Measurements from ENCODE around the gene RFX8.

The RFX8 gene

DNA sequence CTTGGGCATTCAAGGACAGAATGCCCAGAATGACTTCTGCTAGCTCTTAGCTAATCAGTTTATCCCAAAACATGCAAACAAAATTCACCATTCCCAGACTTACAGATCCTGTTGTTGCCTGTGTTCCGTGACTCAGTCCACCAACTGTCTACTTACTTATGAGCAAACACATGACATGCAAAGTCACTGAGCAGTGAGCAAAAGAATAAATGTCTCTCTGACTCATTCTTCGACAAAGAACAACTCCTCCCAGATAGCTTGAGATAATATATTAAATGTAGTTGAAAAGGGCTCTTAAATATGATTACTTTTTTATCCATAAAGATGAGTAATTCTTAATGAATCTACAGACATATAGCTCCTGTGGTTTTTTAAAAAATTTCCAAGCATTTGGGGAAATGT lies 78.6 kb downstream of the RFX8 start:
- H3K9me3 ChIP-seq (ENCODE audit: insufficient read depth, low read depth, low read length) = no peaks in the 10 kb centered on the region
- peaks cover 21% of the 10 kb centered on the region for H3K4me1 ChIP-seq (ENCODE audit: insufficient read depth, low read length, poor library complexity, severe bottlenecking)
- H3K36me3 ChIP-seq (ENCODE audit: insufficient read depth, low read length) = no peaks in the 10 kb centered on the region

DNA sequence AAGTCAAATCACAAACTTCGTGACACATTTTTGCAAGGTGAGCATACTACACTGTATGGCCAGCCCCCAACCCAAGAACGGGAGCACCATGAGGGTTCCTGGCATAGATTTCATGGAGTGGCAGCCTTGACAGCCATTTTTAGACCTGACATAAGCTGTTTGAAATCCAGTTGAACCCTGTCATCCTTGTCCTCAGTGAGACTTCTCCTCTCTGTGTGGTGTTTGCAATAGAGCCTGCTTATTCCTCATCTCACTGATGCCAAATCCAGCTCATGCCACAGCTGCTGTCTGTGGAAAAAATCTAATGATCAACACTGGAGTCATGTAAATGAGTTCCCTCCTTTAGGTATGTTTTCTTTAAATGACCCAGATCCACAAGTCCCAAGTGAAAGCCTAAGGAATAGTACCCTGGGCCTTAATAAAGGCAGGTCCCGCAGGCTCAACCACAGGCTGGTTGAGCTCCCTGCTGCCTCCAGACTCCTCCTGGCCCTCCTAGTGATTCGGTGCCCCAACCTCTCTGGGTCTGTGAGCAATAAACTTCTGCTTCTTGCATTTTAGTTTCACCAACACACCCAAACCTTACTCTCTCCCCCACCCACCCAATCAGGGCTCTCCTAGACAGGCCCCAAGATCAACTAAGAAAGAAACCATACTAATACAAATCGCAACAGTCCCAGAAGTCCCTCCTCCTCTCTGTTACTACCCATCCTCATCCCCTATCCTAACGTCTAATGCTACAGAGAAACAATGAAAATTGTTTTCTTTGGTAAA lies 79.2 kb downstream of the RFX8 start:
- no peaks in the 10 kb centered on the region for H3K9me2 ChIP-seq (replicated peaks; ENCODE audit: low read depth, low read length)
- no peaks in the 10 kb centered on the region for H4K20me1 ChIP-seq (ENCODE audit: insufficient read depth, low read length, poor library complexity, severe bottlenecking)
- H3F3A ChIP-seq (ENCODE audit: low read depth) = no peaks in the 10 kb centered on the region
- no peaks in the 10 kb centered on the region for H3K9me3 ChIP-seq (ENCODE audit: insufficient read depth, low read depth, low read length)
- H3K27me3 ChIP-seq (ENCODE audit: insufficient read depth, low read length, poor library complexity, severe bottlenecking) = no peaks in the 10 kb centered on the region
- no peaks in the 10 kb centered on the region for H3K36me3 ChIP-seq (ENCODE audit: insufficient read depth, low read length)
- no peak overlapping the region for H3K4me2 ChIP-seq (ENCODE audit: low read depth, low read length, poor library complexity, severe bottlenecking)
- no peak overlapping the region for H2AFZ ChIP-seq (ENCODE audit: low read length)
- H3K4me1 ChIP-seq (ENCODE audit: insufficient read depth, low read length, poor library complexity, severe bottlenecking) = peaks cover 15% of the 10 kb centered on the region
- TF ChIP-seq EZH2phosphoT487 (IDR thresholded peaks at IDR 0.05; ENCODE audit: borderline replicate concordance) = no peak
- TF ChIP-seq, protein P1, sequence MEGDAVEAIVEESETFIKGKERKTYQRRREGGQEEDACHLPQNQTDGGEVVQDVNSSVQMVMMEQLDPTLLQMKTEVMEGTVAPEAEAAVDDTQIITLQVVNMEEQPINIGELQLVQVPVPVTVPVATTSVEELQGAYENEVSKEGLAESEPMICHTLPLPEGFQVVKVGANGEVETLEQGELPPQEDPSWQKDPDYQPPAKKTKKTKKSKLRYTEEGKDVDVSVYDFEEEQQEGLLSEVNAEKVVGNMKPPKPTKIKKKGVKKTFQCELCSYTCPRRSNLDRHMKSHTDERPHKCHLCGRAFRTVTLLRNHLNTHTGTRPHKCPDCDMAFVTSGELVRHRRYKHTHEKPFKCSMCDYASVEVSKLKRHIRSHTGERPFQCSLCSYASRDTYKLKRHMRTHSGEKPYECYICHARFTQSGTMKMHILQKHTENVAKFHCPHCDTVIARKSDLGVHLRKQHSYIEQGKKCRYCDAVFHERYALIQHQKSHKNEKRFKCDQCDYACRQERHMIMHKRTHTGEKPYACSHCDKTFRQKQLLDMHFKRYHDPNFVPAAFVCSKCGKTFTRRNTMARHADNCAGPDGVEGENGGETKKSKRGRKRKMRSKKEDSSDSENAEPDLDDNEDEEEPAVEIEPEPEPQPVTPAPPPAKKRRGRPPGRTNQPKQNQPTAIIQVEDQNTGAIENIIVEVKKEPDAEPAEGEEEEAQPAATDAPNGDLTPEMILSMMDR (conservative IDR thresholded peaks at IDR 0.05; ENCODE audit: low read length) = no peak
- H3K79me2 ChIP-seq (ENCODE audit: insufficient read depth, low read length) = no peaks in the 10 kb centered on the region
- no peak overlapping the region for H3K9ac ChIP-seq (ENCODE audit: low read depth, low read length, poor library complexity, severe bottlenecking)
- no peak overlapping the region for H3K4me3 ChIP-seq (ENCODE audit: low read length, poor library complexity, severe bottlenecking)

More for the DNA sequence above, 78.6 kb downstream of the RFX8 start:
- Histone ChIP-seq H3K9me2 (replicated peaks; ENCODE audit: low read depth, low read length) (no peaks in the 10 kb centered on the region), H3K27me3 (ENCODE audit: insufficient read depth, low read length, poor library complexity, severe bottlenecking) (no peaks in the 10 kb centered on the region), H3K4me3 (ENCODE audit: low read length, poor library complexity, severe bottlenecking) (no peak overlapping the region), H3F3A (ENCODE audit: low read depth) (no peaks in the 10 kb centered on the region), H3K9ac (ENCODE audit: low read depth, low read length, poor library complexity, severe bottlenecking) (no peak overlapping the region), H3K4me2 (ENCODE audit: low read depth, low read length, poor library complexity, severe bottlenecking) (no peak overlapping the region), H3K79me2 (ENCODE audit: insufficient read depth, low read length) (no peaks in the 10 kb centered on the region), H4K20me1 (ENCODE audit: insufficient read depth, low read length, poor library complexity, severe bottlenecking) (no peaks in the 10 kb centered on the region), H2AFZ (ENCODE audit: low read length) (no peak overlapping the region)
- TF ChIP-seq, protein P1 (conservative IDR thresholded peaks at IDR 0.05; ENCODE audit: low read length) = no peak
- TF ChIP-seq EZH2phosphoT487 (IDR thresholded peaks at IDR 0.05; ENCODE audit: borderline replicate concordance) = no peak

DNA sequence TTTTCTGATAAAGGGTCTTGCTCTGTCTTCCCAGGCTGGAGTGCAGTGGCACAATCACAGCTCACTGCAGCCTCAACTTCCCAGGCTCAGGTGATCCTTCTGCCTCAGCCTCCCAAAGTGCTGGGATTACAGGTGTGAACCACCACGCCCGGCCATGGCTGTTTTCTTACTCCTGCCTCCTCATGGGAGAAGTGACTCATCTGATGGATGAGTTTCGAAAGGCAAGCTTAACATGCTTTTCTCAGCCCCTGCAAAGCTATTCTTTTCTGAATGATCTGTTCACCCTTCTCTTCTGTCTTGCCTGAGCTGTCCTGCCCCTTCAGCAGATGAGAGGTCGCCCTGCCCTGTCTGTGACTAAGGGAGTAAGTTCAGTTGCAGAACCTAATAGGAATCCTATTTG lies 86.7 kb downstream of the RFX8 start:
- H4K20me1 ChIP-seq (ENCODE audit: insufficient read depth, low read length, poor library complexity, severe bottlenecking) = no peaks in the 10 kb centered on the region
- peaks cover 5% of the 10 kb centered on the region for H3K4me1 ChIP-seq (ENCODE audit: insufficient read depth, low read length, poor library complexity, severe bottlenecking)
- H3K4me3 ChIP-seq (ENCODE audit: low read length, poor library complexity, severe bottlenecking) = no peak overlapping the region
- H3K9ac ChIP-seq (ENCODE audit: low read depth, low read length, poor library complexity, severe bottlenecking) = no peak overlapping the region
- no peaks in the 10 kb centered on the region for H3F3A ChIP-seq (ENCODE audit: low read depth)
- H3K9me2 ChIP-seq (replicated peaks; ENCODE audit: low read depth, low read length) = no peaks in the 10 kb centered on the region
- no peaks in the 10 kb centered on the region for H3K9me3 ChIP-seq (ENCODE audit: insufficient read depth, low read depth, low read length)
- no peaks in the 10 kb centered on the region for H3K79me2 ChIP-seq (ENCODE audit: insufficient read depth, low read length)
- no peaks in the 10 kb centered on the region for H3K27me3 ChIP-seq (ENCODE audit: insufficient read depth, low read length, poor library complexity, severe bottlenecking)
- no peak overlapping the region for H2AFZ ChIP-seq (ENCODE audit: low read length)
- no peaks in the 10 kb centered on the region for H3K36me3 ChIP-seq (ENCODE audit: insufficient read depth, low read length)
- TF ChIP-seq, protein P1 (conservative IDR thresholded peaks at IDR 0.05; ENCODE audit: low read length) = no peak
- no peak for TF ChIP-seq EZH2phosphoT487 (IDR thresholded peaks at IDR 0.05; ENCODE audit: borderline replicate concordance)
- no peak overlapping the region for H3K4me2 ChIP-seq (ENCODE audit: low read depth, low read length, poor library complexity, severe bottlenecking)
